Neural progenitor cell (in vitro differentiated cells): ENCODE results near the gene SBDS.
"Not testable (repeated sequence)": the region's sequence is repeated elsewhere in the genome, so short reads cannot be mapped to it uniquely, and the experiment has no call there.

Experiments
- EZH2 ChIP-seq: fragments of 200-600 bp; sonication (generic); IDR thresholded peaks from 2 replicates; pipeline ENCODE4 v1.6.1; 2017; ENCODE audit warnings: antibody characterized with exemption, mild to moderate bottlenecking, moderate library complexity
- EZH2phosphoT487 ChIP-seq: fragments of 200-600 bp; sonication (generic); IDR thresholded peaks from 2 replicates; pipeline ENCODE4 v1.6.1; 2017; ENCODE audit warnings: antibody characterized with exemption
- TF ChIP-seq, protein P1 (sequence below): fragments of 200-600 bp; sonication (generic); IDR thresholded peaks from 2 replicates; pipeline ENCODE4 v1.5.1; 2017; ENCODE audit warnings: antibody characterized with exemption, mild to moderate bottlenecking

DNA sequence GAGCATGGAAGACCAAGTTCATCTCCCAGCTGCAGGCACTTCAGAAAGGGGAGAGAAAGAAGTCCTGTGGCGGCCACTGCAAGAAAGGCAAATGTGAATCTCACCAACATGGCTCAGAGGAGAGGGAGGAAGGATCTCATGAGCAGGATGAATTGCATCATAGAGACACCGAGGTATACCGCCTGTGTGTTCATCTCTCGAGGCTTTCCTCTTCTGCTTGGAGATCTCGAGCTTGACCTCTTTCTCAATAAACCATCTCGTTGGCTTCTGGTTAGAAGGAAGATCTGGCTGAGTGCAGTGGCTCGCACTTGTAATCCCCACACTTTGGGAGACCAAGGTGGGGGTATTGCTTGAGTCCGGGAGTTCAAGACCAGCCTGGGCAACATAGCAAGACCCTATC, 22.6 kb upstream of the SBDS start:
- TF ChIP-seq, protein P1, sequence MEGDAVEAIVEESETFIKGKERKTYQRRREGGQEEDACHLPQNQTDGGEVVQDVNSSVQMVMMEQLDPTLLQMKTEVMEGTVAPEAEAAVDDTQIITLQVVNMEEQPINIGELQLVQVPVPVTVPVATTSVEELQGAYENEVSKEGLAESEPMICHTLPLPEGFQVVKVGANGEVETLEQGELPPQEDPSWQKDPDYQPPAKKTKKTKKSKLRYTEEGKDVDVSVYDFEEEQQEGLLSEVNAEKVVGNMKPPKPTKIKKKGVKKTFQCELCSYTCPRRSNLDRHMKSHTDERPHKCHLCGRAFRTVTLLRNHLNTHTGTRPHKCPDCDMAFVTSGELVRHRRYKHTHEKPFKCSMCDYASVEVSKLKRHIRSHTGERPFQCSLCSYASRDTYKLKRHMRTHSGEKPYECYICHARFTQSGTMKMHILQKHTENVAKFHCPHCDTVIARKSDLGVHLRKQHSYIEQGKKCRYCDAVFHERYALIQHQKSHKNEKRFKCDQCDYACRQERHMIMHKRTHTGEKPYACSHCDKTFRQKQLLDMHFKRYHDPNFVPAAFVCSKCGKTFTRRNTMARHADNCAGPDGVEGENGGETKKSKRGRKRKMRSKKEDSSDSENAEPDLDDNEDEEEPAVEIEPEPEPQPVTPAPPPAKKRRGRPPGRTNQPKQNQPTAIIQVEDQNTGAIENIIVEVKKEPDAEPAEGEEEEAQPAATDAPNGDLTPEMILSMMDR: not testable (repeated sequence)
- TF ChIP-seq EZH2phosphoT487, EZH2: not testable (repeated sequence)
